GM13977 (cell line): ENCODE results near the gene C3orf70.

ENCODE experiments used
- DNase-seq: peaks from one replicate; pipeline ENCODE4 v3.0.0; 2012; ENCODE audit warnings: low spot score
- CTCF ChIP-seq: IDR thresholded peaks from 2 replicates; pipeline ENCODE4 v1.5.1; 2012; ENCODE audit warnings: mild to moderate bottlenecking, control low read depth; ENCODE audit not compliant: insufficient read depth; ENCODE audit errors: extremely low read depth, missing control alignments
- in situ Hi-C: fragments of 300-500 bp; cut with MboI; formaldehyde crosslinking; loops from one replicate; pipeline ENCODE4 v1.12.0; 2022; ENCODE audit warnings: low sequenced_read_pairs, low pct_unique_long_range_greater_than_20kb, mixed read lengths, inconsistent platforms; ENCODE audit not compliant: unreplicated experiment

The C3orf70 gene

DNA sequence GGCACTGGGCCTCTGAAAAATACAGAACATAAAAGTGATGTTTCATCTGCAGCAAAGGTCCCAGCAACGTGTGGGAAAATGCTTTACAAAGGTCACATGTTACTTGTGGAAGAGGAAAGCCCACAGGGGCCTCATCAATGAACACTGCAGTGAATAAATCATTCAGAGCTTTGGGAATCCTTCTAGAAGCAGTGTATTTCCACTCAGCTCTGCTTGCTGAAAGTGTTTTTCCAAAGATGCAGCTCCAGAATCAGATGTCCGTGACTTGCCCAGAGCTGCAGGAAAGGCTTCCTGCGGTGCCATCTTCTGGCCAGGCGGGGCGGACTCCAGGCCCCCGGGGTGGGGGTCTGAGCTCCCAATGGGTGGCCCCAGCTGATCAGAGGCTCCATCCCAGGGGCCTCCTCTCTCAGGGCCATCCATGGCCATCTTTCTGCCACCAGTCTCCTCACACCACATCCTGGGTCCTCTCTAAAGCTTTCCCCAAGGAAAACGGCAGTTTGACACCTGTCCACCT lies 81.5 kb downstream of the C3orf70 start:
- TF ChIP-seq CTCF = no peak
- DNase-seq = no peak
- in situ Hi-C loops = no loop called here

DNA sequence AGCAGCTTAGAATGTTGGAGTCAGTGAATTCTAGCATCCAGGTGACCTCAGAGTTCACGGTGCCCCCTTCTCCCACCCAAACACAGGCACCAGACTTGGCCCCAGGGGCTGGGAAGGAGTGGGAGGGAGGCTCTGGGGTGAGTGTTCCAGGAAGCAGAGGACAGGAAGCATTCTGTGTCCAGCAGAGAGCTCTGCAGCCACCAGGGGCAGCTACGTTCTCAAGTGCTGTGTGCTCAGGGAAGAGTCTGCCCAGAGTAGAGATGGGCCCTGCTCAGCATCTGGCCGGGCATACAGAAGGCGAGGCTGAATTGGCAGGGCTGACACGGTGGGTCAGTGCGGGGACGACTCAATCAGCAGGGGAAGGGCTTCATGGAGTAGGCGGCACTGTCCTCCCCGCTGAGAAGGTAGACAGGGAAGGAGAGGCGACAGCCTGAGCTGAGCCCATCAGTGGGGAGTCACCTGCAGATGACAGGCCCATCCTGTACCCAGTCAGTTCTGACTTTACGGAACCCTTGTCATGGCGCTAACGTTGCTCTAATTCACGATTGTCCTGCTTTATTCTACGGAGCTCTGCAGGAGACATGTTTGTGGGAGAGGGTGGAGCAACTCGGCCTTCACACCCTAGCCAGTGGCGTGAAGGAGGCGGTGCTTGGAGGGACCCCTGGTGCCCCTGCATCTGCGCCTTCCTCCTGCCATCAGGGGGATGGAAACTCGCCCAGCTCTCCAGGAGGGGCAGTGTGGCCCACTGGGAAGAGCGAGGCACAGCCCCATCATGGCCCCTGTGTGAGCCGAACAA lies 82.2 kb downstream of the C3orf70 start:
- in situ Hi-C loops = no loop called here
- DNase-seq = no peak
- no peak for TF ChIP-seq CTCF

- no peak for DNase-seq
- TF ChIP-seq CTCF = no peak
- in situ Hi-C loops = no loop called here
These were observed 83.5 kb downstream of the C3orf70 start for GRCh38 chr3:185069037-185070030.

DNA sequence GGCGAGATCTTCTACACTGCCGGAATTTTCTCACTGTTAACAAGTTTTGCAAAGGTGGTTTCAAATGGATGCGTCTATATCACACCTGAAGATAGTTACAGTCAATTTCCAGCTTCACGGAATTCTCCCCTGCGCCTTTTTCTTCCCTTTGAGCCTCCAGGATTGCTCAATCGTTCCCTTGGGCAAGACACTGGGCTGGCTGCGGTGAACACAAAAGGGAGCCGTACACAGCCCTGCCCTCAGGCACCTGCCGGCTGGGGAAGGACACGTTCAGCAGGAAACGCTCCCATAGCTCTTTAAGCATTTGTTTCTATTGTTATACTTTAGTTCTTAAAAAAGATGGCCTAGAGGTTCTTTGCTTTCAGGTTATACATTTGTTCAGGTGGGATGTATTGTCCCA lies 85.7 kb downstream of the C3orf70 start:
- TF ChIP-seq CTCF = no peak
- in situ Hi-C loops = no loop called here
- no peak for DNase-seq

GRCh38 chr3:185066251-185066650 lies 86.6 kb downstream of the C3orf70 start:
- no peak for DNase-seq
- no peak for TF ChIP-seq CTCF
- in situ Hi-C loops = no loop called here

DNA sequence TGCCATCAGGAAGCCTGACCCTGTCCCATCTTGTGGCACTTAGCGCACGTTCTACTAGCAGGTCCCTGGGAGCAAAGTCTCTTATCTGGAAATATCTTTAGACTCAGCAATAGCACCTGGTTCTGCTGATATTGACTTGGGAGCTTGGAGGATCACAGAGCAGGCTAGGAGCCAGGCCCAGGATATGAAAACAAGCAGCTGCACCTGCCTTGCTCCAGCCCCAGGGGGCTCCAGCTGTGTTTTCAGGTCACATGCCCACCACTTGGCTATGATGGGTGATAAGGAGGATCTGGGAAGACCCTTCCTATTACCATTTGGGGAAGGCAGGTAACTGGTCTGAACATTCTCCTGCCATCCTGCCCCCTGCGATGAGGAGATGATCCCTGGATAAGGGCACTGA lies 87.8 kb downstream of the C3orf70 start:
- peak; percentile 17 for TF ChIP-seq CTCF
- DNase-seq = no peak
- in situ Hi-C loops = no loop called here
